Measurements from ENCODE around the gene PCA3.

- TF ChIP-seq POLR2A (IDR thresholded peaks at IDR 0.05): no peak
- TF ChIP-seq CTCF (IDR thresholded peaks at IDR 0.05 in 4 of 5, conservative IDR thresholded peaks at IDR 0.05 in 1 of 5): no peak
Observed at GRCh38 chr9:76756941-76757673, 7.1 kb upstream of the PCA3 start.
